Gastrocnemius medialis (tissue), 4 donors: ENCODE data around the gene MTF1. TPM values are rescaled to one million over a fixed set of nuclear protein-coding genes. Genes with fewer than 3 reads are reported as not detected.

Source experiments
- ATAC-seq, 2 donors: fragments of 150-250 bp; one replicate each; pipeline ENCODE4 v1.9.1; 2016
- DNase-seq, 2 donors: peaks; one replicate each; pipeline ENCODE4 v3.0.0-alpha.2; 2019
- H3K27ac ChIP-seq, 4 donors: fragments of 200-600 bp; sonication (generic); 1 replicate in 1 of 4; 2 replicates in 3 of 4; pipeline ENCODE4 v1.5.1; 2016 to 2018; ENCODE audit warnings: mild to moderate bottlenecking in 2 of 4, moderate library complexity in 1 of 4
- H3K27me3 ChIP-seq, 3 donors: fragments of 200-600 bp; sonication (generic) in 2 of 3; 1 replicate in 1 of 3; 2 replicates in 2 of 3; pipeline versions ENCODE4 v1.5.1 to v1.6.0; 2016 to 2019; ENCODE audit warnings: mild to moderate bottlenecking in 1 of 3, moderate library complexity in 1 of 3
- H3K36me3 ChIP-seq, 2 donors: fragments of 200-600 bp; sonication (generic) in 1 of 2; one replicate each; pipeline ENCODE4 v1.5.1; 2017 to 2018
- H3K4me1 ChIP-seq, 2 donors: fragments of 200-600 bp; sonication (generic) in 1 of 2; one replicate each; pipeline ENCODE4 v1.5.1; 2016 to 2017; ENCODE audit warnings: mild to moderate bottlenecking in 2 of 2
- H3K4me3 ChIP-seq, 4 donors: fragments of 200-600 bp; sonication (generic) in 3 of 4; 1 replicate in 1 of 4; 2 replicates in 3 of 4; pipeline ENCODE4 v1.5.1; 2016 to 2019; ENCODE audit warnings: mild to moderate bottlenecking in 2 of 4
- H3K9me3 ChIP-seq, 3 donors: fragments of 200-600 bp; sonication (generic) in 2 of 3; 1 replicate in 1 of 3; 2 replicates in 2 of 3; pipeline ENCODE4 v1.5.1; 2016 to 2019
- CTCF ChIP-seq, 5 experiments: fragments of 450-650 bp in 3 of 5; fragments of 200-600 bp in 2 of 5; sonication (generic) in 2 of 5; IDR thresholded peaks in 4 of 5; conservative IDR thresholded peaks in 1 of 5; 1 replicate in 4 of 5; 2 replicates in 1 of 5; pipeline ENCODE4 v1.5.1; 2016 to 2019; ENCODE audit warnings: antibody characterized with exemption in 5 of 5, mild to moderate bottlenecking in 3 of 5, moderate library complexity in 3 of 5
- POLR2A ChIP-seq, 2 donors: fragments of 450-650 bp; IDR thresholded peaks; one replicate each; pipeline ENCODE4 v1.6.1; 2017; ENCODE audit warnings: antibody characterized with exemption in 2 of 2, mild to moderate bottlenecking in 2 of 2, moderate library complexity in 2 of 2
- in situ Hi-C, 4 donors: fragments of 200-750 bp; cut with MboI; loops; one replicate each; pipeline versions ENCODE4 v1.15.0 to v1.8.0; 2017; ENCODE audit warnings: low sequenced_read_pairs in 4 of 4
- intact Hi-C: fragments of 100-400 bp; cut with DNase I; formaldehyde crosslinking; loops from one replicate; pipeline ENCODE4 v1.15.1; 2023; ENCODE audit warnings: low total_unique reads
- total RNA-seq, 4 donors: library from RNA; depleted of rRNA; stranded (reverse); fragments of >200 nt; gene quantifications; one replicate each; pipeline versions ENCODE4 v1.1.0 to v1.2.3, GENCODE V29; 2016

Gene MTF1
- total RNA-seq, 4 donors from 2014 or later = 4.0 to 9.4 (median 6.4) TPM

- in situ Hi-C loops = no loop called here
- ATAC-seq = no peak
- TF ChIP-seq POLR2A (IDR thresholded peaks at IDR 0.05) (no peak), CTCF (IDR thresholded peaks at IDR 0.05 in 4 of 5, conservative IDR thresholded peaks at IDR 0.05 in 1 of 5) (no peak)
- Histone ChIP-seq H3K27ac (no peak overlapping the region), H3K36me3 (no peaks in the 10 kb centered on the region), H3K9me3 (no peaks in the 10 kb centered on the region), H3K27me3 (peaks cover 47 to 51% (median 48%) of the 10 kb centered on the region in 3 donors), H3K4me3 (no peak overlapping the region), H3K4me1 (no peaks in the 10 kb centered on the region)
- intact Hi-C loops = no loop called here
- no peak for DNase-seq
Measured at GRCh38 chr1:37767488-37767887, 91.9 kb downstream of the MTF1 start.

GRCh38 chr1:37765916-37766664, 93.3 kb downstream of the MTF1 start:
- intact Hi-C loops = no loop called here
- no peak for ATAC-seq
- Histone ChIP-seq H3K9me3 (no peaks in the 10 kb centered on the region), H3K4me1 (no peaks in the 10 kb centered on the region), H3K27ac (no peak overlapping the region), H3K27me3 (peaks cover 57 to 58% (median 57%) of the 10 kb centered on the region in 3 donors), H3K4me3 (no peak overlapping the region), H3K36me3 (no peaks in the 10 kb centered on the region)
- no peak for TF ChIP-seq POLR2A (IDR thresholded peaks at IDR 0.05)
- no peak for TF ChIP-seq CTCF (IDR thresholded peaks at IDR 0.05 in 4 of 5, conservative IDR thresholded peaks at IDR 0.05 in 1 of 5)
- DNase-seq = no peak
- in situ Hi-C loops = no loop called here

- Histone ChIP-seq H3K4me3 (no peak within 1 kb of the TSS), H3K4me1 (no peaks in the 10 kb centered on the region), H3K9me3 (no peaks in the 10 kb centered on the region), H3K27ac (no peak within 1 kb of the TSS), H3K36me3 (no peaks in the 10 kb centered on the region), H3K27me3 (peaks cover 57 to 58% (median 57%) of the 10 kb centered on the region in 3 donors)
- DNase-seq (no peak), ATAC-seq (no peak)
- in situ Hi-C loops (no loop called here), intact Hi-C loops (no loop called here)
- TF ChIP-seq CTCF (IDR thresholded peaks at IDR 0.05 in 4 of 5, conservative IDR thresholded peaks at IDR 0.05 in 1 of 5) (no peak), POLR2A (IDR thresholded peaks at IDR 0.05) (no peak)
Measured at GRCh38 chr1:37764888-37765441, 94.4 kb downstream of the MTF1 start, which contains the start of gene EPHA10. Gene EPHA10, minus strand, starts transcription at chr1:37765120. Its CDS starts 54 bp downstream, at chr1:37765066.

GRCh38 chr1:37764414-37764825, 95.0 kb downstream of the MTF1 start:
- Histone ChIP-seq H3K4me1 (no peaks in the 10 kb centered on the region), H3K4me3 (no peak overlapping the region), H3K27ac (no peak overlapping the region), H3K27me3 (peaks cover 56 to 57% (median 57%) of the 10 kb centered on the region in 3 donors), H3K9me3 (no peaks in the 10 kb centered on the region), H3K36me3 (no peaks in the 10 kb centered on the region)
- in situ Hi-C loops = no loop called here
- TF ChIP-seq CTCF (IDR thresholded peaks at IDR 0.05 in 4 of 5, conservative IDR thresholded peaks at IDR 0.05 in 1 of 5) (no peak), POLR2A (IDR thresholded peaks at IDR 0.05) (no peak)
- no peak for DNase-seq
- intact Hi-C loops = no loop called here
- ATAC-seq = no peak
